Coronary artery (tissue), 2 donors: ENCODE measurements around the gene IL36G.

Experiments used
- DNase-seq: peaks from one replicate; pipeline ENCODE4 v3.0.0-alpha.2; 2017; ENCODE audit warnings: low spot score
- H3K27ac ChIP-seq, 2 donors: fragments of 200-600 bp; sonication (generic); one replicate each; pipeline ENCODE4 v1.5.1; 2016 to 2019
- H3K4me3 ChIP-seq: fragments of 200-600 bp; sonication (generic); 2 replicates; pipeline ENCODE4 v1.5.1; 2016; ENCODE audit warnings: mild to moderate bottlenecking, moderate library complexity
- CTCF ChIP-seq: fragments of 200-600 bp; sonication (generic); IDR thresholded peaks from one replicate; pipeline ENCODE4 v1.5.1; 2019; ENCODE audit warnings: antibody characterized with exemption

IL36G gene

GRCh38 chr2:113014067-113014466, 36.3 kb downstream of the IL36G start:
- Histone ChIP-seq H3K27ac (no peak overlapping the region), H3K4me3 (no peak overlapping the region)
- TF ChIP-seq CTCF, result no peak
- no peak for DNase-seq

- no peak overlapping the region for H3K27ac ChIP-seq
- TF ChIP-seq CTCF, result no peak
- no peak for DNase-seq
- H3K4me3 ChIP-seq, result no peak overlapping the region
These were observed 37.2 kb downstream of the IL36G start for GRCh38 chr2:113015042-113015441.

- H3K27ac ChIP-seq, result no peak overlapping the region
- no peak for TF ChIP-seq CTCF
These were observed 37.8 kb downstream of the IL36G start for GRCh38 chr2:113015655-113016054.

GRCh38 chr2:113018509-113018908, 40.7 kb downstream of the IL36G start:
- TF ChIP-seq CTCF, result no peak
- DNase-seq, result no peak
- Histone ChIP-seq H3K27ac (no peak overlapping the region), H3K4me3 (no peak overlapping the region)

More at GRCh38 chr2:113015655-113016054, 37.8 kb downstream of the IL36G start:
- no peak overlapping the region for H3K4me3 ChIP-seq
- DNase-seq, result no peak

GRCh38 chr2:113021312-113021711, 43.5 kb downstream of the IL36G start:
- no peak for TF ChIP-seq CTCF
- Histone ChIP-seq H3K4me3 (no peak overlapping the region), H3K27ac (no peak overlapping the region)
- no peak for DNase-seq

GRCh38 chr2:113024764-113025163, 47.0 kb downstream of the IL36G start:
- Histone ChIP-seq H3K4me3 (no peak overlapping the region), H3K27ac (no peak overlapping the region)
- TF ChIP-seq CTCF, result no peak
- no peak for DNase-seq

GRCh38 chr2:113025737-113026136, 47.9 kb downstream of the IL36G start:
- no peak for TF ChIP-seq CTCF
- no peak for DNase-seq
- H3K27ac ChIP-seq, result no peak overlapping the region

More at GRCh38 chr2:113025737-113026136, 47.9 kb downstream of the IL36G start:
- no peak overlapping the region for H3K4me3 ChIP-seq
